Measurements from ENCODE around the gene TFAP2C.

DNA sequence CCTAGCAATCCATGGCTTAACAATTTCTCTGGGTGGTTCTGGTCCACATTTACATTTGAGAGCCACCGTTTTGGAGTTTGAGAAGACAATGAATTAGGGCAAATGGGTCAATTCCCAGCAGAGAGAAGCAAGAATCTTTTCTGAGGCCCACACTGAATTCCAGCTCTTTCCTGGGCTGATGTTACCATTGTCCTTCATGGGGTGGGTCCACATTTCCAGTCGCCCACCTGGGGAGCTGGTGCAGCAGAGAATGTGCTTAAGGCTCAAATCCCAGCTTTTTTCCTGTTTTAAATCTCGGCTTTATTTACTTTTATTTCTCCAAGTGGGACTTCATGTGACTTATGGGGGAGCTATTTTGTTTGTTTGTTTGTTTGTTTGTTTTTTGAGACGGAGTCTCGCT lies 44.2 kb upstream of the TFAP2C start:
- TF ChIP-seq YY1 (IDR thresholded peaks at IDR 0.05; ENCODE audit: insufficient read depth, insufficient read length) (no peak), ZNF274 (IDR thresholded peaks at IDR 0.05; ENCODE audit: low read depth, low read length) (no peak), SUZ12 (IDR thresholded peaks at IDR 0.05; ENCODE audit: extremely low read depth, insufficient read depth, insufficient read length) (no peak)
